ENCODE results near the gene TPPP. TPM values are rescaled to one million over a fixed set of nuclear protein-coding genes. Genes with fewer than 3 reads are reported as not detected.

Gene TPPP
- total RNA-seq, 1 experiment from 2014 or later: 0.12 TPM

DNA sequence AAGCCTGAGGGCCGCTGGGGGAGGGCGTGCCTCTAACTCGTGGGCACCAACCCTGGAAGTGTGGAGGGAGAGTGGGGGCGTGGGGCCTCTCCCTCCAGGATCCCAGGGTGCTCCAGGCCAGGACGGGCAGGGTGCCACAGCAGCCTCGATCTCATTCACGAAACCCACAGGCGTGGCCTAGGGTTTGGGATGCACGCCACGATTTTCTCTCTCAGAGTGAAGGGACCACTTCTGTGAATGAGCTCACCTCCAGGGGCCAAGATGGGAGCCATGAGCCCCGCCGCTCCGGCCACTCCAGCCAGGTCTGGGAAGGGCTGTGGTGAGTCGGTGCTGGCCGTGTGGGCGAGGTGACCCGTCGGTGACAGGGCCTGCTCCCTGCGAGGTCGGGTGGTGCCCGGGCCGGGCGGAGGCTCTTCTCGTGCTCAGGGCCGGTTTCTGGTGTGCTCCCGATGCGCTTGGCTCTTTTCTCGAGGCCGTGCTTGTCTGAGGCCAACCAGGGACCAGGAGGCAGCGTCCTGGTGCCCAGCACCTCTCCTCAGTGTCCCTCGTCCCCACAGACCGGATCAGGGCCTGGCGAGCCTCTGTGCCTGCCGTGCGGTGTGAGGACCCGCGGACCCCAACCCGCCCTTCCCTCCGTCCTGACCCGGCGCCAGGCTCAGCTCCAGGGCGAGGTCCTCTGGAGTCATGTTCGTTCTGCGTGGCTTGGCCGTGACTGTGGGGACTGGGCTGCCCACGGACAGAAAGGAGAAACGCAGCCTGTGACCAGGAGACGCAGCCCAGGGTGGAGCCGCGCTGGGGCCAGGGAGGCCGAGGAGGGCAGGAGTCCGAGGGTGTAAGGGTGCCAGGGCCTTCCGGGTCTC, 31.0 kb downstream of the TPPP start:
- Mint-ChIP-seq H3K36me3 (ENCODE audit: insufficient read depth, unreplicated experiment) (peaks cover 29% of the 10 kb centered on the region), H3K4me1 (ENCODE audit: insufficient read depth, unreplicated experiment) (peaks cover 9% of the 10 kb centered on the region), H3K9me3 (ENCODE audit: unreplicated experiment) (no peaks in the 10 kb centered on the region), H3K27ac (ENCODE audit: low read depth, unreplicated experiment) (no peak overlapping the region), H3K27me3 (ENCODE audit: insufficient read depth, unreplicated experiment) (no peaks in the 10 kb centered on the region), H3K4me3 (ENCODE audit: unreplicated experiment) (no peak overlapping the region)
- intact Hi-C loops (cut with micrococcal nuclease): no loop called here
- TF ChIP-seq, protein P1, sequence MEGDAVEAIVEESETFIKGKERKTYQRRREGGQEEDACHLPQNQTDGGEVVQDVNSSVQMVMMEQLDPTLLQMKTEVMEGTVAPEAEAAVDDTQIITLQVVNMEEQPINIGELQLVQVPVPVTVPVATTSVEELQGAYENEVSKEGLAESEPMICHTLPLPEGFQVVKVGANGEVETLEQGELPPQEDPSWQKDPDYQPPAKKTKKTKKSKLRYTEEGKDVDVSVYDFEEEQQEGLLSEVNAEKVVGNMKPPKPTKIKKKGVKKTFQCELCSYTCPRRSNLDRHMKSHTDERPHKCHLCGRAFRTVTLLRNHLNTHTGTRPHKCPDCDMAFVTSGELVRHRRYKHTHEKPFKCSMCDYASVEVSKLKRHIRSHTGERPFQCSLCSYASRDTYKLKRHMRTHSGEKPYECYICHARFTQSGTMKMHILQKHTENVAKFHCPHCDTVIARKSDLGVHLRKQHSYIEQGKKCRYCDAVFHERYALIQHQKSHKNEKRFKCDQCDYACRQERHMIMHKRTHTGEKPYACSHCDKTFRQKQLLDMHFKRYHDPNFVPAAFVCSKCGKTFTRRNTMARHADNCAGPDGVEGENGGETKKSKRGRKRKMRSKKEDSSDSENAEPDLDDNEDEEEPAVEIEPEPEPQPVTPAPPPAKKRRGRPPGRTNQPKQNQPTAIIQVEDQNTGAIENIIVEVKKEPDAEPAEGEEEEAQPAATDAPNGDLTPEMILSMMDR (IDR thresholded peaks at IDR 0.05; ENCODE audit: unreplicated experiment): no peak
- no TSS peak for BruUV-seq (replicated peaks)
- CTCF ChIA-PET: interaction anchor here (0.9 to 1.2 kb wide), 2 partner anchors 9 to 251 kb away, joined by 3 to 5 read pairs; no protein-coding TSS in a partner anchor
- DNase-seq (ENCODE audit: unreplicated experiment): no peak
- POLR2A ChIA-PET: no interaction called here

DNA sequence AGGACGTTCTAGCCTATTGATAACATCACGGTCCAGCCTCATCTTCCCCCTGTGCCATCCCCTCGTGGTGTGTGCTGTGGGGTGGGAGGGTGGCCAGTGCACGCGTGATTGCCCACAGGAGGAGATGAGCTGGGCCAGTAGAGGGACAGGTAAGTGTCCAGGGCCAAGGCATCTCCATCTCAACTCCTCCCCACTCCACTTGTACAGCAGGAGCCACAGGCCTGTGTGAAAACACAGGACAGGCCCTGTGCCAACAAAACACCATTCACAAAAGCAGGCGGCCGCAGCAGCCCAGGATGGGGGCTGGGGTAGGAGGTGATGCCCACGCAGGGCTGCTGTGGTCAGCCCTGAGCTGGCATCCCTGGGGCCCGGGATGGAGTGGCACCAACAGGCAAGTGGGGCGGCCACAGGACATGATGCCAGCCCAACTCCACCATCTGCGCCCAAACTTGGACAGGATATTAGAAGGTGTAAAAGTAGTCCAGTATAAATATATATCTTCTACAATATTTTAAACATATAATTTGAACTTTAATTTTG, 32.6 kb downstream of the TPPP start:
- peaks cover 9% of the 10 kb centered on the region for H3K4me1 Mint-ChIP-seq (ENCODE audit: insufficient read depth, unreplicated experiment)
- H3K9me3 Mint-ChIP-seq (ENCODE audit: unreplicated experiment): no peaks in the 10 kb centered on the region
- H3K4me3 Mint-ChIP-seq (ENCODE audit: unreplicated experiment): no peak overlapping the region
- intact Hi-C loops (cut with micrococcal nuclease): no loop called here
- ChIA-PET POLR2A (no interaction called here), CTCF (no interaction called here)
- no peak overlapping the region for H3K27ac Mint-ChIP-seq (ENCODE audit: low read depth, unreplicated experiment)
- no TSS peak for BruUV-seq (replicated peaks)
- H3K27me3 Mint-ChIP-seq (ENCODE audit: insufficient read depth, unreplicated experiment): no peaks in the 10 kb centered on the region
- DNase-seq (ENCODE audit: unreplicated experiment): no peak
- peaks cover 30% of the 10 kb centered on the region for H3K36me3 Mint-ChIP-seq (ENCODE audit: insufficient read depth, unreplicated experiment)
- TF ChIP-seq, protein P1 (IDR thresholded peaks at IDR 0.05; ENCODE audit: unreplicated experiment): no peak

DNA sequence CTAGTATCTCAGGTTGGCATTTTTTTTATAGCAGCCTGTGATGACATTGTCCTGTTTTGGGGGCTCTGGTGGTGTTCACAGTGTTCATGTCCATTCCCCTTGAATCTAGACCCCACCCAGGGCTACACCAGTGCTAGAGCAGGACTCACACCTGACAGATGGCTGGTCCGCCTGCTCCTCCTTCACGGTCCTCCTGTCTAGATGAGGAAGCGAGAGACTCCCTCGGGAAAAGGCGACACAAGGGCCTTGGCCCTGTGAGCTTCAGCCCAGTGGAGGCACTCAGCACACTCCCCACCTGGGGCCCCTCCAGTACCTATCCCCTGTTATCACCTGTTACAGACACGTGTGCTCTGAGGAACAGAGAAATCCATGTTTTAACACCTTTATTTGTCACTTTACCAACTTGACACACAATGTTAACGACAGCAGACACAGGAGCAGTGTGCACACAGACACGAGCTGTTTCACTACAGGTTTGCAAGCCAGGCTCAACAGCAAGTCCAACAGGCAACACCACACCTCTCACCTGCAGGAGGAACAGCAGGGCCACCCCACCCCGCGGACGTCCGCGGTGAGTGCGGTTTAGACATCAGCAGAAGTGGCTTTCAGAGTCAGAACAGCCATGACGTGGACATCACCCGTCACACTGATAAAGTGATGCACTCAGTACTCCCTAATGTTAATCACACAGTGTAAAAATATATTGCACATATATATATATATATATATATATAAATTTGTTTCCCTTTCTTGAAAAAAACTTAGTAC, 33.5 kb downstream of the TPPP start:
- H3K27me3 Mint-ChIP-seq (ENCODE audit: insufficient read depth, unreplicated experiment): no peaks in the 10 kb centered on the region
- intact Hi-C loops (cut with micrococcal nuclease): loop anchor here (5.0 kb wide), 1 partner anchor 187 kb away; no protein-coding TSS in a partner anchor
- TF ChIP-seq, protein P1 (IDR thresholded peaks at IDR 0.05; ENCODE audit: unreplicated experiment): no peak
- H3K4me1 Mint-ChIP-seq (ENCODE audit: insufficient read depth, unreplicated experiment): peaks cover 9% of the 10 kb centered on the region
- H3K9me3 Mint-ChIP-seq (ENCODE audit: unreplicated experiment): no peaks in the 10 kb centered on the region
- H3K4me3 Mint-ChIP-seq (ENCODE audit: unreplicated experiment): no peak overlapping the region
- ChIA-PET POLR2A (no interaction called here), CTCF (no interaction called here)
- BruUV-seq (replicated peaks): no TSS peak
- H3K27ac Mint-ChIP-seq (ENCODE audit: low read depth, unreplicated experiment): no peak overlapping the region
- peaks cover 35% of the 10 kb centered on the region for H3K36me3 Mint-ChIP-seq (ENCODE audit: insufficient read depth, unreplicated experiment)
- no peak for DNase-seq (ENCODE audit: unreplicated experiment)

DNA sequence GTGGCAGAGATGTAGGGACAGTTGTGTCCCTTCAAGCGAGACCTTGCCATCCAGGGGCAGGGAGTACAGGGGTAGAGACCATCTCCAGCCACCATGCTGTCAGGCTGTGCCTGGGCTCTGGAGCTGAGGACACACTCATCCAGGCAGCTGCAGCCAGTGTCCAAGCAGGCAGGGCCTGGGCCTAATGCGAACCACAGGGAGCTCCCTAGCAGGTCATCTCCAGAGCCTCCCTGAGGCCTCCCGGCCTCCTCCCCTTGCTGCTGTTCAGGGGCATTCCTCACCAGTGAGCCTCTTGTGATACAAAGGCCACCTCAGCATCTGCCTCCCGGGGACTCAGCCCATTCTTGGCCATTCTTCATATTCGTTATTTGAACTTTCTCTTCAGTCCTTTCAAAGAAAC, 35.0 kb downstream of the TPPP start:
- no peak overlapping the region for H3K4me3 Mint-ChIP-seq (ENCODE audit: unreplicated experiment)
- H3K36me3 Mint-ChIP-seq (ENCODE audit: insufficient read depth, unreplicated experiment): peaks cover 35% of the 10 kb centered on the region
- peaks cover 9% of the 10 kb centered on the region for H3K4me1 Mint-ChIP-seq (ENCODE audit: insufficient read depth, unreplicated experiment)
- H3K27me3 Mint-ChIP-seq (ENCODE audit: insufficient read depth, unreplicated experiment): no peaks in the 10 kb centered on the region
- TF ChIP-seq, protein P1 (IDR thresholded peaks at IDR 0.05; ENCODE audit: unreplicated experiment): no peak
- CTCF ChIA-PET: interaction anchor here (2.0 kb wide), 1 partner anchor 11 kb away, joined by 10 read pairs; no protein-coding TSS in a partner anchor
- BruUV-seq (replicated peaks): no TSS peak
- POLR2A ChIA-PET: interaction anchor here (1.1 kb wide), 1 partner anchor 184 kb away, joined by 3 read pairs; no protein-coding TSS in a partner anchor
- intact Hi-C loops (cut with micrococcal nuclease): loop anchor here (5.0 kb wide), 1 partner anchor 186 kb away; no protein-coding TSS in a partner anchor
- H3K27ac Mint-ChIP-seq (ENCODE audit: low read depth, unreplicated experiment): peak overlapping the region; percentile 69
- no peak for DNase-seq (ENCODE audit: unreplicated experiment)
- no peaks in the 10 kb centered on the region for H3K9me3 Mint-ChIP-seq (ENCODE audit: unreplicated experiment)
